GM18873 (cell line): ENCODE measurements around the gene BID.

Source experiments
- ATAC-seq: cut with Tn5 transposase; IDR thresholded peaks from one replicate; pipeline ENCODE4 v1.9.1; 2021; ENCODE audit warnings: mild to moderate bottlenecking, moderate library complexity, moderate number of reproducible peaks; ENCODE audit not compliant: unreplicated experiment, low FRiP score

BID gene

DNA sequence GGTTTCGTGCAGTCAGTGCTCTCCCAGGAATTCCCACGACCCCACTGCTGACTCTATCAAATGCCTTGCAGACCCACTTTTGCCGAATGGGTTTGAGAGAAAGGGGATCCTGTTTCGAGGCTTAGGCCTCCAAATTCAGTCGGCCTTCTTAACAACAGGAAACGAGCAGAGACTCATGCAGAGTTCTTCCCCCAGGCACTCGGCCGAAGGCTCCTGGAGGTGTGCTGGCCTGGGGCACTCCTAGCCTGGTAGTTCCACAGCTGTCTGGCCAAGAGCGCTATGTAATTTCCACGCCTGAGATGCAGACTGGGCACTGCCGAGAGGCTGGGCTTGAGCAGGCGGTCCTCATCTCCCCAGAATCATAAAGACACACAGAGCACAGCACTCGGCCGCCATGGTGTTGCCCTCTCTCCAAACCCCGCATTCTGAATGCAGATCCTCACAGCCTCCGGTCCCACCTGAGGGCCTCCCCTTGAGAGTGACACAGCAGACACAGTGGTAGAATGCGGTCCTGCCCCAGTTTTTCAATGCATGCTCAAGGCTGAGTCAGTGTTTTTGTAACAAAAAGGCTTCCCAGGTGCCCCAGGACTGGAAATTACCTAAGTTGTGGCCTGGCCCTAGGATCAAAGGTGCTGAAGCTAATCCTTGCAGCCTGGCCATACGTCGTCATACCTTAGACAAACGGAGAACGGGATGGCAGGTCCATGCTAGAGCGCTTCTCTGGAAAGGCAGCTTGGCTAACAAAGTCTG, 30.2 kb upstream of the BID start:
- no peak for ATAC-seq

DNA sequence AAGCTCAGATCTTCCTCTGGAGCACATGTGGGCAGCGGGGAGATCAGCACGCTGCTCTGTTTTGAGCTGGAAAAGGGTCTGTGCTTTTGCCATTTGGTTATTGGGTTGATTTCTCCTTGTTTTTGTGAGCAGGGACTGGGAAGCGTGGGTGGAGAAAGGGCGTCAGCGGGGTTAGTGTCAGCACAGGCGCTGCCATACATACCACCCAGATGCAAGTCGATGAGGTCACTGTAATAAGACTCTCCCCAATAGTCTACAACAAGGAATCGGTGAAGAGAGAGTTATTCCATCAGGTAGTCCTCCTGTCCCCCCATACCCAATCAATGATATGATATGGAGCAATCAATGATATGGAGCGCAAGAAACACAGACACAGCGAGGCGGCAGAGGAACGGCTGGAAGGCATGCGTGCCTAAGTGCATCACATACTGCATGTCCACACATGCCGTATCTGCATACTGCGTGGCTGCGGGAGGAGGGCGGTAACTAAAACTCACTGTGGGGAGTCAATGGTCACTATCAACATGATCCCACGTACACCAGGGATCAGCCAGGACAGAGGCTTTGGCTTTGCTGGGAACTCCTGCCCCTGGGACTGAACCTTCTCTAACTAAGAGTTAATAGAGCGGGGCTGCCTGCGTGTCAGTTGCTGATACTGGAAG, 29.5 kb upstream of the BID start:
- no peak for ATAC-seq

DNA sequence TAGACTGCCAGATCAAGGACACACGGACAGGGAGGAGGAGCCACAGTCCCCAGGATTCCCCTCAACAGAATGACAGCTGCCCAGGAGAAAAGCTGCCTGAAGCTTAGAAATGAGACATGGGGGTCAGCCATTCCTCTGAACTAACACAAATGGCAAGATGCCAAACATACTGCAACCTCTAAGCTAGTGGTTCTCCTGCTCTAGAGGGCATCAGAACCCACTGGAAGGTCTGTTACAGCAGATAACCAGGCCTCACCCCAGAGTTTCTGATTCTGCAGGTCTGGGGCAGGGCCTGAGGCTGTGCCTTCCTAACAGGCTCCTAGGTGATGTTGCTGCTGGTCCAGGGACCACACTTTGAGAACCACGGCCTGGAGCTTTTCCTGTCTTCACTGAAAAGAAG, 28.6 kb upstream of the BID start:
- ATAC-seq: no peak

DNA sequence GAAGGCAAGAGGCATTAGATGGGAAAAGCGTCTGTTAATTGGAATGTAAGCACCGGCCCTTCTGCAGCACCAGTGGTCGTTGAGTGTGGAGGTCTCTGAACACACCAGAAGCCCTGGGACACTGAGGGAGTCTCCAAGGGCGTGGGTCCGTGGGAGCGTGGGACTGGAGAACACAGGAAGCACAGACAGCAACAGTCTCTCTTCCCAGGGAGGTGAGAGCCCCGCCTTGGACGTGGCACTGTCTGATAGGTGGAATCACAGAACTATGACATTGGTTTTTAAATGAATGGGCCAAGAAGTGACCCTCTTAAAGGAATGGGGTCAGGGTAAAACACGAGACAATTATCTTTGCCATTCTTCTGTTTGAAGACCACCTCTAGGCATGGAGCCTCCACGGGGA, 28.1 kb upstream of the BID start:
- ATAC-seq: no peak

DNA sequence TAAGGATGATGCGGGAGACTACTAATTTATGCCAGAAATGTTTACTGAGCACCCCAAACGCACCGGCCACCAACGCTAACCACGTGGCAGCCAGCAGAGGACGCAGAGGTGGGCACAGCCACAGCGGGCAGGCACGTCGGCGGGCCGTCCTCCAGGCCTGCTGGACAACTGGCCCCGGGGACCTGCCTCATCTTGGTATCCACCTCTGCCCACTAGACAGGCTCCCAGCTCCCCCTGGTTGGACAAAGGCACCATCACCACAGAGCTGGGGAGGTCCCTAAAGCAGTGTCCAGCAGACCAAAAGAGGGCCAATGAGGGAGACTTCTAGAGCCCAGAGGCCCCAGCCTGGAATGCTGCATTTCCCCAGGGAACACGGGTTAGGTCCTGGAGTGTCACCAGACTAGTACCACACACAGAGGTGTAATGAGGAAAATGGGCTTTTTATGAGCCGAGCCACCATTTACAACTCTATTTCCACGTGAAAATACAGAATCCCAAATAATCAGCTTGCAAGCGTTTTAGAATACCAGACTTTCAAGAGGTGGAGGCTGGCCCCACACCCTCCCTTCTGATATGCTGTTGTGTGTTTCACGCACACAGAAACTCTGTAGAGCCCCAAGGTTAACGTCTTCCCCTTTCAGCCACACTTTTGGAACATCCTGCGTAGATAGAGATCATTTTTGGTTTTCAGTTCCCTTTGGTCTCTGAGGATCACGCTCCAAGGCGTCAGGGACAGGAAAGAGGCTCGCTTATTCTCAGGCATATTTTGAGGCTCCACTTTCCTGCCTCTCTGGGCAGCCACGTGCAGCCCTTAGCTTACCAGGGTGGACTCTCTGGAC, 23.7 kb upstream of the BID start:
- ATAC-seq: peak; percentile 55

DNA sequence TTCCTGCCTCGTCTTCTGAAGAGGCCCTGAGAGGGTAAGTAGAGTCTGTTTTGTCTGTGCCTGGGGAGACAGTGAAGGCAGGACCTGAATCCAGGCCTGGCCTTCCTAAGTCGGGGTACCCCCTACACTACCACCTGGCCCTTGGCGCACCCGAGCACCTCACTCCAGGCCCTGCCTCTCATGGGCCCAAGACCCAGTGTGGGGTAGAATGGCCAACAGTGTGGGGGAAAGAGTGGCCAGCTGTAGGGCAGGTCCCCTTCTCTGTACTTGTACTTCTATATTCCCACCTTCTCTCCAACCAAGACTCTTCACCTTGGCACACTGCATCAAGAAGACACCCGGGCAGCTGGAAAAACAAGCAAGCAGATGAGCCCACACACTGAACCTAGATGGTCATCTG, 22.4 kb upstream of the BID start:
- ATAC-seq: no peak

DNA sequence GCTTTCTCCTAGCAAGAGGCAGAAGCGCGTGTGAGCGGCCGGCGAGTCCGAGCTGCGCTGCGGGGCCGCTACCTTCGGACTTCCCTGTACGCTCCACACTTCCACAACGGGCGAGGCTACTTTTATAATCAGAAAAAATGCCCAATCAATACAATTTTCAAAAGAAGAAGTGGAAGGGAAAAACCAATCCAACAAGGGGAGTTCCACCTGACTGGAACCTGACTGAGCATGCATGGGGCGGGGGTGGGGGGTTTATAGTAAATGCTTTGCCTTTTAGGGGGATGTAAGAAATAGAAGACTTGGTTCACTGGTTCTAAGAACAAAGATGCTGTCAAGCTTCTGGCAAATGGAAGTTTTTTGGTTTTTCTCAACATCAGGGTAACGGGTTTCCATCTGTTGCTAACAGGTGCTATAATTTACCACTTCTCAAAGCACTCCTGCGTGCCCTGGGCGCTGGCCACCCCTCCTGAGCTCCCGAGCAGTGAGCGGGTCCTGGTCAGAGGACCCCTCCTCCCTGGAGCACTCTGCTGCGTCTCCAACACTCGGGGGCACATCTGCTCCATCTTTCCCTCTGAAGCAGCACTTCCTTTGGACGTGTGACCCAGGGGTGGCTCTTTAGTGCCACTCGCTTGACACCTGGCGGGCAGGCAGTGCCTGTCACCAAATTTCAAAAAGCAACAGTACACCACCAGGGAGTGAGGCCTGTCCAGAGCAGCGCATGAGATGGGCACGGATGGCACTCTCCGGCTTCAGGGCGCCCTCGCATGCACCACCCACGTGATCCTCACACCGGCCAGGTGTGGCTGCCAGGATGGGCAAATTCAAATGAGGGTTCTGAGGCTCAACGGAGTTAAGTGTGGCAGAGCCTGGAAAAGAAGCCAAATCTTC, 21.6 kb upstream of the BID start:
- ATAC-seq: no peak

DNA sequence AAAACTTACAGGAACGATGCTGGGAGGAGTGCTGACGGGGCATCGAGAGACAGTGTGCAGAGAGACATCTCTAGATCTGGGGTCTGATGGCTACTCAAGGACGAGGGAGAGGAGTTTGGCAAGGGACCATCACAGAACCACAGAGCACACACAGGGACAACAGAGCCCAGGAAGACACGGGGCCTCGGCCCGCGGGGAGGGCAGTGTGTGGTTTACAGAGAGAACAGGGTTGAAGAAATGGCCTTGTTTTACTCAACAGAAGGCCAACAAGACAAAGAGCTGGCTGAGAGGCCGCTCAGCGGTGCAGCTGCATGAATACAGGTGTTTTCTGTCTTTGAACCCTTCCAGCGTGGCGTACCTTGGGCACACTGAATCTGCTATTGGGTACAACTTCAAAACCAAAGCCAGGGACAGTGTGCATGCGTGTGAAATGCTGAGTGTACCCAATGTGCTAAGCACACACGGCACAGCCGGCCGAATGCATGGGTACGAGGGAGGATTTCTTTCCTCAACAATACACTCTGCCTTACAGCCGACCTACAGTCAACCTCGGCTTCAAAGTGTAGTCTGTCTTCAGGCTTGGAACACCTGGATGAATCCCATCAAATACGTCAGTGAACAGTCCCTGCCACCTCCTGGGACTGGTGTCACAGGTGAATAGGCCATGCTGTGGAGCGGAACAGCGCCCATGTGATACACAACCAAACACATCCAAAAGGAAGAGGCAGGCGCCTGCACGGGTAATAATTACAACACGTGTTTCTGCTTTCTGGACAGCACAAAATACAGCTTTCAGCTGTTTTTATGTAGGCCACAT, 20.7 kb upstream of the BID start:
- ATAC-seq: no peak

DNA sequence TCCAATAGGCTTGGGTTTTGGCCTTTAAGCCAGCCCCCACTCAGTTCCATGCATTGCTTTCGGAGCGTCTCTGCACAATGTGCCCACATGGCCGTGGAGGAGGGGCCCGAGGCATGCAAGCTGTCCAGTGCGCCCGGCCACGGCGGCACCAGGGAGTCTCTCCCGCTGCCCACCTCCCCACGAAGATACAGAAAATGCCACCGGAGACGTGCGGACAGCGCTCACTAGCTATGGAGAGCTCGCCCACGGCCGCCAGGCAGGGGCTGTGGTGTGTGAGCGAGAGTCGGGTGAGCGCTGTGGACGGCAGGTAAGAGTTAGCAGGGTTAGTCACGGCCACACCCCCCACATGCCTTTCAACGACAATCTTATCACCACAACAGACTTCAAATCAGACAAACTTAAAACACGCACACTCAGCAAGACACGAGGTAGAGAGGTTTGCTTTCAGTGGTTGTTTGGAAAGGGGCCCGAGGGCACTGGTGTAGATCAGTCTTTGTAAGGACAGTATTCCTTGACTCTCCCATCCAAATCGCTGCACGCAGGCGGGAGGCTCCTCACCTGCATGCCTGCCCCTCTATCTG, 18.7 kb upstream of the BID start:
- no peak for ATAC-seq

DNA sequence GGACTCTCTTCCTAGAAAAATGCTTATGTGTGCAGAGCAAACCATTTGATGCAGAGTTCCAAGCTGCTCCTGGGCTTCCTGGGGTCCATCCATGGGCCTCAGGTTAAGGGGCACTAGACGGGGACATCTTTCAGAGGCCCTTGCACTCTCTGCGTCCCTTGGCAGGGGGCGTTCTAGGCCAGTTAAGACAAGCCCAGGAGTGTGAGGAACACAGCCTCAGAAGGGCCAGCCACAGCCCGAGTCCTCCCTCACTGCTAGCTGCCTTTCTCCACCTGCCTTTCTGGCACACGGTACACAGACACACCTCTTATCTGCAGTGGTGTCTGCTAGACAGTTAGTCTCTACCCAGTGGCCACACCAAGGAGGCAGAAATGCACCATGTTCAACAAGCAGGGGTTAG, 18.0 kb upstream of the BID start:
- ATAC-seq: no peak

DNA sequence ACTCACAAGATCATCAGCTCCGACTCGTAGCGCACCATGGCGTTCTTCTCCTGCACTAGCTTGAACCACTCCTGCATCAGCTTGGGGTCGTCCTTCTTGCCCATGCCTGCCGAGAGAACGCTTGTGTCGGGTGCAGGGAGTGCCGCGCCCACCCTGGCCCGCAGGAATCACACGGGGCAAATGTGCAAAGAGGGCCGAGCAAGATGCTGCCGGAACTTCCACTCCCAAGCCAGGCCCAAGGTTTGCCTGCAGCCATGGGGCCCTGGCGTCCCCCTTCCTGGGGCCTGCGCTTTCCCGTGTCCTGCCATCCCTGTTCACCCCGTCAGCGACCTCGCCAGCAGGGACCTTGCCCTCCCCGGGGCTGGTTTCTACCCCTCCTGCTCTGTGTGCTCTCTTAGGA, 16.9 kb upstream of the BID start:
- no peak for ATAC-seq

DNA sequence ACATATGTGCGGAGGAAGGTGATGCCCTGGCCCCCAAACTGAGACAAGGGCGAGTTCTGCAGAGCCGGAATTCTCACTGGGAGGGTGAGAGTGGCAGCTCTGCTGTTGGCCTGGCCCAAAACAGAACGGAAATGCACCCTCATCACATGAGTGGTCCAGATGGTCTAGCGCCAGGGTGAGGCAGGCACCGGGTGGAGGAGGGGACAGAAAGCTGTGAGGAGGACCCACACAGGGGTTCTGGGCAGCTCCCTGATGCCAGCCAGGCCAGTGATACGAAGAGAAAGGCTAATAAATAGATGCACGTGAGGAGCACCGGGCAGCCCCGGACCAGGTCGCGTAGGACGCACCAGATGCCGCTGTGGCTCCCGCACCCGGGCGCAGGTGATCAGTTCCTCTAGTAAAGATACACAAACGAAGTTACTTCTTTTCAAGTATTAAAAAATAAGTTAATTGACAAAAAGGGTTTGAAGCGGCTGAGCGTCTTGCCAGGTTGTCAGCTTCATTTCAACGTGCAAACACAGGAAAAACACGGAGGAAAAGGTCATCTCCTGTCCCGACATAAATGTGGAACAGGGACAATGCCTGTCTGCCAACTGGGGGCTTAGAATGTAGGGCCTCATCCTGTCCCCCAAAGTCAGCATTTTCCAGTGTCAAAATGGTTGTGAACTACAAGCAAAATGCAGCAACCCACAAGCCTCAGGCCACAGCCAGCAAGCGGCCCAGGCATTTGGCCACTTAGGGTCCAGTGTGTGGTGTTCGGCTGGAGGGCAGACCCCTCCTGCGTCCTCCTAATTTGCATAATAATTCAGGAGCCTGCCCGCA, 15.3 kb upstream of the BID start:
- ATAC-seq: no peak

DNA sequence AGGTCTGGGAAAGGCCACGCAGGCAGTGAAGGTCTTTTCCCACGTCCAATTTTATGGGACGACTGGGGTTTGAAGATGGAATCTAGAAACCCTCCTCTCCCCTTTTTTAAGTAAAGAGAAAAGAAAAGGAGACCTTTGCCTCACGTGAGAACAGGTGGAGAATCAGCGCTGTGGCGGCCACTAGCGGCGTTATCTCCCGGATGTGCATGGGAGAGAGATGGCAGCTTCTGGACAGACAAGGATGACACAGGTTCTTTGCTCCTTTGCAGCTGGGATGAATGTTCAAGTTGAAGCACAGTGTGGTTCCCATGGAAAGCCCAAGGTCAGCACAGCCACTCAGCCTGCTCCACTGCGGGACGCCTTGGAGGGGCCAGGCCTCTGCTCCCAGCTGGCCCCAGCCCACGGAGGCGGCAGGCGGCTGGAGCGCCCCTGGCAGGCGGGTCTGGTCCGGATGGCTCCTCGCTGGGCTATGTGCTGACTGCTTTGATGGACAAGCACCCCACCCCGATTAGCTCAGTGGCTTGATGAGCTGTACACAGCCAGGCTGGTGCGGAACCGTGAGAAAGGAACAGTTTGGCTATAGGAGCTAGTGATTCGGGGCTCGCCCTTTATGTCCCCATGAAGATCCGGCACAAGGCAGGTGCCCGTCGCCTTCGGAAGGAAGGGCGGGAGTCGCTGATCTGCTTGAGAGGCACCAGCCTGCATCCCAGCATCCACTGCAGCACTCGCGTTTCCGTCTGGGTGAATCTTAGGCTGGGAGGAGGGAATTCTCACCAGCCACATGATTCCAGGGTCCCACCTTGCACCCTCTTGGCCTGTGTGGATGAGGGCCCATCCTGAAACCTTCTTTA, 14.5 kb upstream of the BID start:
- no peak for ATAC-seq

DNA sequence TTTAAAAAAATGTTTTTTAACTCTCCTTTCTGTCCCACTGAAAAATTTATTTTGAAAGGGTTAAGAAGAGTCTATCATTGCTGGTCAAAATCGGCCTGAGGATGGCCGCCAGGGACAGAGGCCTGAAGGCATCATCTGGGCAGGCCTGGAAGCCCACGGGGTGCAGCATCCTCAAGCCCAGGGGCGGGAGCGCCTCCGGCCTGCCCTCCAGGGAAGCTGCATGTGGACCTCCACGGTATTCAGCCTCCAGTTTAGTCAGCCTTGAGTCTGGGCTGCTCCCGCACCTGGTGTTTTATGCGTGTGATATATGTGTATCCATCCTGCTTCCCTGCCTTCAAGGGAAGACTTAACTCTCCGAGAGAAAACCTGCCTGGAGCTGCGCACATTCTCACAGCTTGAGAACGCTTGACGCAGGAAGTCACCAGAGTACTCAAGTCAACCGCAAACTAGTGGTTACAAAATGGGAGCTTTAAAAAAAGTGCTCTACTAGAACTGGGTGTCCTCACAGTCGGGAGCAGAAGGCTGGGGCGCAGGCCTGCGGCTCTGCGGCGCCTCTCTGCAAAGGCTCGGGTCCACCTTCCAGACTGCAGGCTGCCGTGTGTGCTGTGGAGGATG, 13.6 kb upstream of the BID start:
- ATAC-seq: no peak

DNA sequence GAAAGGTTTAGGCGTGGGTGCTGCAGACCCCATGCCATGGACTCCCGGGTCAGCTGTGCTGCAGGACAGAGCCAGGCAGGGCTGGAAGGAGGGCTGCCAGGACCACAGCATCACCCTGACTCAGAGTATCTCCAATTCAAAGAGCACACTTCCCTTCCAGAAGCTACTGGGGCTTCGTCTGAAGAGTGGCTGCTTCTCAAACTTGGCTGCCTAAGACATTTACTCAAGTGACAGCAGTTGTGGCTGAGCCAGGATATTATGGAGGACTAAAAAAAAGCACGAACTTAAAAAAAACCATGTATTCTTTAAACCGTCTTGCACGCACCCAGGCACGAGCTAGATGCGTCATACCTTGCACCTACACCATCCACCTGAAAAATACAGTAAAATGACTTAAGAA, 13.0 kb upstream of the BID start:
- no peak for ATAC-seq

DNA sequence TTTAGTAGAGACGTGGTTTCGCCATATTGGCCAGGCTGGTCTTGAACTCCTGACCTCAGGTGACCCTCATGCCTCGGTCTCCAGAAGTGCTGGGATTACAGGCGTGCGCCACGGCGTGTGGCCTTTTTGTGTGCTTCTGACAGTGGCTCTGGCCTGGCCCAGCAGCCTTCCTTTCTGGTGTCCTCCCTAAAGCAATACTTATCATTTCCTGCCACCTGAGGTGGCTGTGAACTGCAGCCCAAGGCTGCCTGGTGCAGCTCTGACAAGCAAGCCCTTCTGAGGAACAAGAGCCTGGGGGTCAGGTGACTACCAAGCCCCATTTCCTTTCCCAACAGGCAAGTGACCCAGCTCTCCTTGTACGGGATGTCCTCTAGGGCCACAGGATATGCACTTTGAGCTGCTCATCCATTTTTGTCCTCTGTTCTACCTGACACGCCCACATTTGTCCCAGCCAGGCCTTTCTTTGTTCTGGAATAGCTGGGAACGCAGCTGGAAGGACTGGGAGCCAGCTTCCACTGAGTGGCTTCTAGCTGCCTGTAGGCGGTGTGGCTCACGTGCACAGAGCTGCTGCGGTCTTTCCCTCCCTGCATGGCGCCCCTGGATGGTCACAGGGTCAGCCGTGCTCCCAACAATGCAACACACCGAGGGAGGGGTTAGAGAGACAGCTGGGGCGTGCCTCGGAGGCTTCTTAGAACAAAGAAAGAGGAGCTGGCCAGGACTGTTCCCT, 12.3 kb upstream of the BID start:
- ATAC-seq: no peak
